ENCODE measurements around the gene SIK3.
A peak's percentile ranks its signal among the peaks of the same experiment; 100 is the strongest.
"Not testable (repeated sequence)": the region's sequence is repeated elsewhere in the genome, so short reads cannot be mapped to it uniquely, and the experiment has no call there.

Gene SIK3

DNA sequence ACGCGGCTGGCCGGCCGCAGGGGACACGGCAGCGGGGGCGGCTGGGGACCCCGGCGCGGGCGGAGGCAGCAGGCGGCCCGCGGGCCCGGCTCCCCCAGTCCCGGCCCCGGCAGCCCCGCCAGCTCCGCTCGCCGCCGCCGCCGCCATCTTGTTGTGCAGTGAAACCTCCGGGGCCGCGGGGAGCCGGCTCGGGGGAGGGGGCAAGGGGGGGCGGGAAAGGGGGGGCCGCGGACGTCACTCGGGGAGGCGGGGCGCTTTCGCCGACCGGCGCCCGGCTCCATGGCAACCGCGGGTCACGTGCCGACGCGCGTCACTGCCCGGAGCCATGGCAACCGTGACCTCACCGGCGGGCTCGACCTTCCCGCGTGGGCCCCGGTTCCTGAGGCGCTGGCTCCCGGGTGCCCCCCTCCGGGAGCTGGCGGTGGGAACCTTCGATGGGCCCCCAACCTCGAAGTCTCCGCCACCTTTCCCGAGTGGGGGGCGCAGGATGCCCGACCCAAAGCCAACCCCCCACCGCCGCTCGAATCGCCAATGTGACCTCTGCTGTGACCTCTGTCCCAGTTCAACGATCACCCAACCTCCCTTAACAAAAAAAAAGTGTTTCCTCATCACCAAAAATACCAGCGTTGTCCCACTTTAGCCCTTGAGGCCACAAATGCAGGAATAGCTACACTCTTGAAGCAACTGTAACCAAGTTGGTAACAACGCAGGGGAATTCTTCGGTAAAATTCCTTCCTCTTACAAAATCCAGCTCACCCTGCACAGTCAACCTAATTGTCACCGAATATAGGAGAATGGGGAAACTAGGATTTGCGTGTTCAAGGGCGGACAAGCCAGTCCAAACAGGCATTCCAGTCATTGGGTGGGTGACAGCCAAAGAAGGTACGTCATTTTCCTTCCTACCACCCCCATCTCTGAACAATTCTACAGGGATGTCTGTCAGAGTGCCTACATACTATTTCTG, at the start of gene SIK3:
SIK3 (minus strand) TSS at position 160 of the 964 bp plus-strand sequence; CDS start at position 147, 13 bp downstream.
- peak; percentile 97 for DNase-seq

DNA sequence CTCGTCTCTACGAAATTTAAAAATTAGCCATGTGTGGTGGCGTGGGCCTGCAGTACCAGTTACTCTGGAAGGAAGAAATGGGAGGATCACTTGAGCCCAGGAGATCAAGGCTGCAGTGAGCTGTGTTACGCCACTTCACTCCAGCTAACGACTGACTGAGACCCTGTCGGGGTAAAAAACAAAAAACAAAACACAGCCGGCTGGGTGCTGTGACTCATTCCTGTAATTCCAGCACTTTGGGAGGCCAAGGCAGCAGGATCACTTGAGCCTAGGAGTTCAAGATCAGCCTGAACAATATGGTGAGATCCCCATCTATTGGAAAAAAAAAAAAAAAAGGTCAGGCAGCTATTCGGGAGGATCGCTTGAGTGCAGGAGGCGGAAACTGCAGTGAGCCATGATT, 48.3 kb upstream of the SIK3 start:
- DNase-seq, result no peak

DNA sequence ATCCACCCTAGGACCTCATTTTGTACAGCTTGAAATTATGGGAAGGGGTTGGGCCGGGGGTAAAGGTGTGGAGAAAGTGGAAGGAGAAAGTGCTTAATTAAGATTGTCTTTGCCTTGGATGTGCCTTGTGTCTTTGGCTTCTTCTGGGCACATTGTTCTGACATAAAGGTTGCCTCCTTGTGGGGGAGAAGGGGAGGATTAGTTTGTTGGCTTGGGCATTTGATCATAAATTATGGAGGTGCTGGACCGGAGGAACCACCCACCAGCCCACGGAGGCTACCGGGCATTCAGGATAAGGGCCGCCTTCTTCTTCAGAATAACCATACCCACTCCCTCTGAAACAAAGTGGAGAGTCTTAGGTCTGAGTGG, 47.1 kb upstream of the SIK3 start:
- peak; percentile 20 for DNase-seq

DNA sequence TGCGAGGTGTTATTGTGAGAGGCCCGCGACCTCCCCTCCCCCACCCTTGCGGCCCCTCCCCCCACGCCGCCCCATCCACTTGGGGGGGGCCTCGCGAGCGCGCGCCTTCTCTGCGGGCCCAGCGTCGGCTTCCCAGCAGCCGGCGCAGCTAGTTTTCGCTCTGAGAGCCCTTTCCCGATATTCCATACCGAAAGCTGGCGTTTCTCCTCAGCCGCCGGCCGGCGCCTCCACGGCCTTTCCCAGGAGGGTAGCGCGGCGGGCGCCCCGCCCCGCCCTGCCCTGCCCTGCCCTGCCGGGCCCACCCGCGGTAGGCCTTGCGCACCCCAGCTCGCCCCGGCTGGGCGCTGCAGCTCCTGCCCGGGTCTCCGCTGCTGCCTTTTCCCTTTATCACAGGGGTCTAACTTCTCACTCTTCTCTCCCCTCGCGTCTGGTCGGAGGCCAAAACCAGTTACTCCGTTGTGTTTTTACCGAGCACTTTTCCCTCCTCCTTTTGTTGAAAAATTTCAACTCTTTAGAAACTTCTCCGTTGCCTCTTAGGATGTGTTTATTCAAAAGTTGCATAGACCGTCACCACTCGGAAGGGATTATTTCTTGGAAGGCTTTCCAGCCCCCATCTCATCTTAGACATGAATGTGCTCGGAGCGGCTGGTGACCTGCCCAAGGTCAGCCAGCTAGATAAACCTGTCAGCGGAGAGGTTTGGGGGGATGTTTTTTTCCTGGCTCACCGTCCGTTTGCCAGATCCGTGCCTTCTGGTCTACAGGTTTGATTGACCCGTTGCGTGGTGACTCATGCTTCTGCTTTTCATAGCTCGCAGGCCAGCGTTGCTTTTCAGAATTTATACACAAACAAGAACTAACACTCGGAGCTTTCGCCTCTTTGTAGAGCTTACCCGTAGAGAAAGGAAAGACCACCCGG, 46.5 kb upstream of the SIK3 start:
- peak; percentile 60 for DNase-seq

DNA sequence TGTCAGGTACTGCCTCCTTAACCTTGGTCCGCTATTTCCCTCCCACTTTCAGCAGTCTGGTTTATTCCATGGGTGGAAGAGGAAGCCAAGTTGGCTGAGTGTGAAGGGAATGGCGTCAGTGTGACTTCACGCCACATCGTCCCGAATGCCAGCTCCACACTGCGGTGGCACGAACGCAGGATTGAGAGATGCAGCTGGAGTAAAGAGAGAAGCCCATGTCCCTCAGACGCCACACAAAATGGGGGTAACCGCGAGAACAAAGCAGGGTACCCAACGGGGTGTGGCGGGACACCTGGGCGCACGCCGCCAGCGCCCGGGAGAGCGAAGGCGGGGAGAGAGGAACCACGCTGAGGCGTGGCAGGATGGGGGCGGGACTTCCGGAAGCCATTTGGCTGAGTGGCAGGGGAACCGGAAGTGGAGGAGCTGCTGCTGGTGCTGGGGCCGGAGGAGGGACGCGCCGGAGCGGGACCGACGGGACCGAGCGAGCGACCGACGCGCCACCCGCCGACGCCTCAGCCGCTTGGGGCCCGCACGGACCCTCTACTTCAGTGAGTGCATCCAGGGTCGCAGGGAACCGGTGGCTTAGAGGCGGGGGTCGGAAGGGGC, 45.7 kb upstream of the SIK3 start, which contains the start of gene PAFAH1B2:
PAFAH1B2 (plus strand) TSS at position 417 of the 606 bp plus-strand sequence. CDS start 8,161 bp downstream, outside the sequence.
- peak; percentile 97 for DNase-seq

DNA sequence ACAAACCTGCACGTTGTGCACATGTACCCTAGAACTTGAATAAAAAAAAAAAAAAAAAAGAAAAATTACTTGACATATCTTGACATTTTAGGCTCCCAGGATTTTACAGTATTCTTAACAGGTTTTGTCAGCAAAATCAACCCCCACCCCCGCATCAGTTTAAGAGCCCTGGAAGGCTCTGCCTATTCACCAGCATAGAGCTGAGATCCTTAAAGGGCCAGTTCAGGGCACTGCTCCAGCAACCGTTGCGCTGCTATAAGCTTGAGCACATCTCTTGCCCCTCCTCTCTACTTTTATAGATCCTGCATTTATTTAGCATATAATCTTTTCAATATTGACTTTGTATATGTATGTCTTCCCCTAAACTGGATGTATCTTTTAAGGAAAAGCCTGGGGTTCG, 45.2 kb upstream of the SIK3 start:
- DNase-seq, result peak; percentile 57

DNA sequence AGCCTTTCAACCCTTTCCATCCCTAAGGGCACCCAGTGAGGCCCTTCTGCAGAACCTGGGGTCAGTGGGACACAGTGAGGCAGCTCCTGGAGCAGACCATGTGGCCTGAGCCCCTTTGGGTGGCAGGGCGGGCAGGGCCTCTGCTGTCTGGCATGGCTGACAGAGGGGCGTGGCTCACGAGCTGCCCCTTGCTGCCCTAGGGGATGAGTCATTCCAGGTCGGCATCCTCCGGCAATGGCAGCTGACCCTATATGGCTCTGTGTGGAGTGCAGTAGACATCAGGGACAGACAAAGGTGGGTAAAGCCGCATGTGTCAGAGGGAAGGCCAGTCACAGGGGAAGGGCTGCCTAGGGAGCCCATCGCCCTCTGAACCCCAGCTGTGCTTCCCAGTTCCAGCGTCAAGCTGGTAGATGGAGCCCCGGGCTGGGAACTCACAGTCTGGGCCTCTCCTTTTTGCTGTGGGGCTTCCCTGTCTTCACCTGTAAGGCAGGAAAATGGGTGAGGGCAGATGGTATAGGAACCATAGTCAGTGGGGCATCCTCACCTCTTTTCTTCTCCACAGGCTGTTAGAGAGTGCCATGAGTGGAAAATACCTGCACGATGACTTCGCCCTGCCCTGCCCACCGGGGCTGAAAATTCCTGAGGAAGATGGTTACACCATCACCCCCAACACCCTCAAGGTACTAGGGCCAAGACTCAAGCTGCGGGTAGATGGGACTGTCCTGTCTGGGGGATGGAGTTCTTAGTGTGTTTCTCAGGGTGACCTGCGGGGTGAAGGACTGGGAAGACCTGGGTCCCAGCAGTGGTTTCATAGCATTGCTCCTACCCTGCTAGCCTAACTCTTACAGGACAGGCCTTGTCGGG, 39.2 kb upstream of the SIK3 start:
- DNase-seq, result not testable (repeated sequence)

DNA sequence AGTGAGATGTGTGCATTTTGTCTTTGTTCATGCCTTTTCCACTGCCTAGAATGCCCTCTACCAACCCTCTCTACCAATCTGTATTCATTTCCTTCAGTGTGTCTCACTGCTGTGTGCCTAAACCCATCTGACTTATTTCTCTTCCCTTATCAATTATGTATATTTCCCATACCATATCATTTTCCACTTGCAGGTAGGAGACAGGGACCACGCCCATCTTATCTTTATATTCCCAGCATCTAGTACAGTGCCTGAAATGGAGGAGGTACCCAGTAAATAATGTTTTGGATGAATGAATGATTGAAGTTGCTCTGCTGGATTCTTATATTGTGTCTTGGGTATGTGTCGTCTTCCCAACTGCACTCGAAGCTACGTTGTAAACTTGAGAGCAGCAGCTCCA, 36.8 kb upstream of the SIK3 start:
- DNase-seq, result not testable (repeated sequence)

DNA sequence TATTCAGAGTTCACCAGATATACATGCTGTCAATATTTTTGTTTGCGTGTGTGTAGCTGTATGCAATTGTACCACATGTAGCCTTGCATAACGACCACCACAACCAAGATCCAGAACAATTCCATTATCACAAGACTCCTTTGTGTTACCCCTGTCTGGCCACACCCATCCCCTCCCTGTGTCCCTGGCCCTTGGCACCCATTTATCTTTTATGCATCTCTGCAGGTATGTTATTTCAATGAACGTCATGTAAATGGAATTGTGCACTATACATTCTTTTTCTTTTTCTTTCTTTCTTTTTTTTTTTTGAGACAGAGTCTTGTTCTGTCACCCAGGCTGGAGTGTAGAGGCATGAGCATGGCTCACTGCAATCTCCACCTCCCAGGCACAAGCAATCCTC, 36.2 kb upstream of the SIK3 start:
- no peak for DNase-seq

DNA sequence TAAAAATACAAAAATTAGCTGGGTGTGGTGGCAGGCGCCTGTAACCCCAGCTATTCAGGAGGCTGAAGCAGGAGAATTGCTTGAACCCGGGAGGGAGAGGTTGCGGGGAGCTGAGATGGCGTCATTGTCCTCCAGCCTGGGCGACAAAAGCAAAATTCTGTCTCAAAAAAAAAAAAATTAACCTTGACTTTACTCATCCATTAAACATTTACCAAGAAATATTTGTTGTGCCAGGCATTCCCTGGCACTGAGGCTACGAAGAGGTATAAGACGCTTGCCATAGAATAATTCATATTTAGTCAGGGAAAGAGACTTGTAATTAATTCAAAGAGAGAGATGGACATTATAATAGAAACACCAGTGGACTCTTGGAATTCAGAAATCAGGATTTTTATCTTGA, 32.7 kb upstream of the SIK3 start:
- no peak for DNase-seq

DNA sequence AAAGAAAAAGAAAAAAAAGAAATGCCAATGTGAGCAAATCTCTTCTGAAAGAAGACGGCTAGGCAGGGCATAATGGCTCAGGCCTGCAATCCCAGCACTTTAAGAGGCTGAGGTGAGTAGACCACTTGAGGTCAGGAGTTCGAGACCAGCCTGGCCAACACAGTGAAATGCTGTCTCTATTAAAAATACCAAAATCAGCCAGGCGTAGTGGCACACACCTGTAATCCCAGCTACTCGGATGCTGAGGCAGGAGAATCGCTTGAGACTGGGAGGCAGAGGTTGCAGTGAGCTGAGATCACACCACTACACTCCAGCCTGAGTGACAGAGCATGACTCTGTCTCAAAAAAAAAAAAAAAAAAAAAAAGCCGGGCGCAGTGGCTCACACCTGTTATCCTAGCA, 32.2 kb upstream of the SIK3 start:
- DNase-seq, result not testable (repeated sequence)

DNA sequence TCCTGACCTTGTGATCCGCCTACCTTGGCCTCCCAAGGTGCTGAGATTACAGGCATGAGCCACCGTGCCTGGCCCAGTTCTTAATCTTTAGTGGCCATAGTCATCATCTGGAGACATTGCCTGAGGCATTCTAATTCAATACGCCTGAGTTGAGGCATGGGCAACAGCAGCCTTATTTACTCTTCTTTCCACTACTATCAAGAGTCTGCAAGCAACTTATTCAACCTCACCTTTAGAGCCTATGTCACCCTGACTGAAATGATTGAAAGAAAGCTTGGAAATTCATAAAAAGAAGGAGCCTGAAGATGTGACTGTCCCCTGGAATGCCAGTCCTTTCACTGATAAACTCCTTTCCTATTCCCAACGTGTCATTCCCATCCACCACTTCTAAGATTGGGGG, 30.1 kb upstream of the SIK3 start:
- no peak for DNase-seq

DNA sequence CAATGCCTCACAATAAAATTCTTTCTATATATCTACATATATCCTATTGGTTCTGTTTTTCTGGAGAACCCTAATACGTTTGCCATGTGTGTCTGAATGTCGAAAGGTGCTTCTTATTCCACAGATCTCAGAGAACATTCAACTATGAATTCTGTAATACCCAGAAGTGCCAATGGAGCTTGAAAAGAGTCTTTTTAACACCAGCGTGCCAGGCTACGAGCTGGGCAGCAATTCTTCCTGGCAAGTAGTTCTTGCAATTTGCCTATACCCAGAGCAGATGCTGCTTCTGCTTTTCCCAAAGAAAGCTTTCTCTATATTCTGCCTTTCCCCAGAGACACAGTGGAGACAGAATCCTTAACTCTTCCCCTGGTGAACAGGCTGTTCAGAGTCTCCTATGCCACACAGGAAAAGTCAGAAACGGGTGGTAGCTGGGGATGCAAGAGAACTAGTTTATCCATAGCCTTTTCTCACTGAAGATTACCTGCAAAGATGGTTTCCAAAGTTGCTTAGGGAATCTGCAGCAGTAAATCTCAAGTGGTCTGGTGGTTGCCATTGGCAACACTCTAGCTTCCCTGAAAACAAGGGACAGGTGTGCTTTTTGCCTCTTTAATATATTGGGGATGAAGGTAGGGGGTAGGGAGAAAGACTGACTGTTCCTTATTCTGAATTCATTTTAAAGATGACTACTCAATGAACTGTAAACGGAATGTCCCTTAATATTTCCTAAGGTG, 29.1 kb upstream of the SIK3 start:
- DNase-seq, result no peak

DNA sequence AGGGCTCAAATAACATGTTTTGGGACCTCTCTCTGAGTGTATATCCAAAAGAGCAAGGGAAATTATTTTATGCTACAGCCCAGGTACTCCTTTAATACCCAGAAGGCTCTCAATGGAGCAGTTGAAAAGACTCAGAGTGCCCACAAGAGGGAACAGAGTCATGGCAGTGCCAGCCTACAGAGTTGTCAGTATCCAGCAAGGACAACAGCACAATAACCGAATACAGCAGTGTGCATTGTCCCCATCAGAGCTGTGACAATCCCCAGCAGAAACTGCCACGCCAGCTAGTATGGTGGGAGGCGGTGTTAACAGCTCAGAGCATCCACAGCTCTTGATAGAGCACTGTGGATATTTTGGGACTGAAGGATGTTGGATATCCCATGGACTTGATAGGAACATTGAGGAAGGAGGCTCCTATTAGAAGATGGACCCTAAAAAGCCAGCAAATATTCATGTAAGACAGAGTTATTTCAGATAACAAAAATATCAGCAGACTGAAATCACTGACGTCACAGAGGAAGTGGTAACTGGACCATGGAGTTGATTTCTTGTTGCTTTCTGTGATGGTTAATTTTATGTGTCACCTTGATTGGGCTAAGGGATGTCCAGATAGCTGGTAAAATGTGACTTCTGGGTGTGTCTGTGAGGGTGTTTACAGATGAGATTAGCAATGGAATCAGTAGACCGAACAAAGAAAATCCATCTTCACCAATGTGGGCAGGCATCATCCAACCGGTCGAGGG, 28.2 kb upstream of the SIK3 start:
- no peak for DNase-seq

DNA sequence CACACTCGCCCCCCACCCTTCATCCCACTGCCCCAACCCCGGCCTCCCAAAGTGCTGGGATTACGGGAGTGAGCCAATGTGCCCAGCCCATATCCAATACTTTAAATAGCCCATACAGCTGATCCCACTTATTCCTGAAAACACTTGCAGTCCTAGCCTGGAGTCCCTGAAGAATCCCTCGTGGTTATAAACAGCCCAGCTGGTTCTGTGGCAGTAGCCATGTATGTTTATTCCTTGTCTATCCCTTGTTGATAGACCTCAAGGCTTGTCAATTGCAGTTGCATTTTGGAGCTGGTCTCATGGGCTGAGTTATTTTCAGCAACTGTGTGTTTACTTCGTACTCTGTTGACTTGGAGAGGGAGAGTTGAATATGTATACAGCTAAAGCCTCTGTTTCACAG, 24.3 kb upstream of the SIK3 start:
- no peak for DNase-seq

DNA sequence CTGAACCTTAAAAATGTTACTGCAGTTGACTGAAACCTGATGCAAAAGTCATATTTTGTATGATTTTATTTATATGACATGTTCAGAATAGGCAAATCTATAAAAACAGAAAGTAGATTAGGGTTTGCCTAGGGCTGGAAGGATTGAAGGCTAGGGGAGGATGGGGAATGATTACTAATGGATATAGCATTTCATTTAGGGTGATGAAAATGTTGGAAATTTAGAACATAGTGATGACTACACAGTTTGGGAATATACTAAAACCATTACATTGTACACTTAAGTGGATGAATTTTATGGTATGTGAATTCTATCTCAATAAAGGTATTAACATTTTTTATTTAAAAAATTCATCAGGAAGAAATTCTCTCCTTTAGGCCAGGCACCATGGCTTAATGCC, 22.9 kb upstream of the SIK3 start:
- DNase-seq, result no peak

DNA sequence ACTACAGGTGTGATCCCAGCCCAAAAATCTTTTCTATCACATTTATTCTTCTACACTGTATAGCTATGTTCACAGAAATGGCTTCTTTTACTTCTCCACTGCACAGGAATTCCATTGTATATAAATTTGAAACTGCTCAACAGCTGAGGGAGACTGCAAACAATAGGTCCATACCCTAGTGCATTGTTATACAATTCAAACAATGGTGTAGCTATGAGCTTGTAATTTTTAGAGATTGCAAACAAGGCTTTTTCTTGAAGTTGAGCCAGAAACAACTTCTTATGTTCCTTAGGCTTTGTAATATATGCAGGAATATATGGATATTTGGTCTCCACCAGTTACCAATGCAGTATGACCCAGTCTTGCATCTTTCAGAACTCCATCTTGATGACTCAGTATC, 19.5 kb upstream of the SIK3 start:
- no peak for DNase-seq

DNA sequence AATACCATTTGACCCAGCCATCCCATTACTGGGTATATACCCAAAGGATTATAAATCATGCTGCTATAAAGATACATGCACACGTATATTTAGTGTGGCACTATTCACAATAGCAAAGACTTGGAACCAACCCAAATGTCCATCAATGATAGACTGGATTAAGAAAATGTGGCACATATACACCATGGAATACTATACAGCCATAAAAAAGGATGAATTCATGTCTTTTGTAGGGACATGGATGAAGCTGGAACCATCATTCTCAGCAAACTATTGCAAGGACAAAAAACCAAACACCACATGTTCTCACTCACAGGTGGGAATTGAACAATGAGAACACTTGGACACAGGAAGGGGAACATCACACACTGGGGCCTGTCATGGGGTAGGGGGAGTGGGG, 14.7 kb upstream of the SIK3 start:
- DNase-seq, result not testable (repeated sequence)

DNA sequence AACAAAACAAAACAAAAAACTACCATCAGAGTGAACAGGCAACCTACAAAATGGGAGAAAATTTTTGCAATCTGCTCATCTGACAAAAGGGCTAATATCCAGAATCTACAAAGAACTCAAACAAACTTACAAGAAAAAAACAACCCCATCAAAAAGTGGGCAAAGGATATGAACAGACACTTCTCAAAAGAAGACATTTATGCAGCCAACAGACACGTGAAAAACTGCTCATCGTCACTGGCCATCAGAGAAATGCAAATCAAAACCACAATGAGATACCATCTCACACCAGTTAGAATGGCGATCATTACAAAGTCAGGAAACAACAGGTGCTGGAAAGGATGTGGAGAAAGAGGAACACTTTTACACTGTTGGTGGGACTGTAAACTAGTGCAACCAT, 14.3 kb upstream of the SIK3 start:
- not testable (repeated sequence) for DNase-seq

DNA sequence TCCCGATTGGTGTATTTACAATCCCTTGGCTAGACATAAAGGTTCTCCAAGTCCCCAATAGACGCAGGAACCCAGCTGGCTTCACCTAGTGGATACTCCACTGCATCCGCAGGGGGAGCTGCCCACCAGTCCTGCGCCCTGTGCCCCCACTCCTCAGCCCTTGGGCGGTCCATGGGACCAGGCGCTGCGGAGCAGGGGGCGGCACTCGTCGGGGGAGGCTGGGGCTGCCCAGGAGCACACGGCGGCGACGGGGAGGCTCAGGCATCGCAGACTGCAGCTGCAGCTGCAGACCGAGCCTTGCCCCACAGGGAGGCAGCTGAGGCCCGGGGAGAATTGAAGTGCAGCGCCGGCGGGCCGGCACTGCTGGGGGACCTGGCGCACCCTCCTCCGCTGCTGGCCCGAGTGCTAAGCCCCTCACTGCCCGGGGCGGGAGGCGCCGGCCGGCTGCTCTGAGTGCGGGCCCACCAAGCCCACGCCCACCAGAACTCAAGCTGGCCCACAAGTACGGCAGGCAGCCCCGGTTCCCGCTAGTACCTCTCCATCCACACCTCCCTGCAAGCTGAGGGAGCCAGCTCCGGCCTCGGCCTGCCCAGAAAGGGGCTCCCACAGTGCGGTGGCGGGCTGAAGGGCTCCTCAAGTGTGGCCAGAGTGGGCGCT, 12.2 kb upstream of the SIK3 start:
- DNase-seq, result no peak

All from femur (tissue), 1 donor.